NT2/D1 (cell line): Measurements from ENCODE around the gene GNPDA1.

Experiments
- SUZ12 ChIP-seq: IDR thresholded peaks from 2 replicates; pipeline ENCODE4 v1.6.1; 2011; ENCODE audit not compliant: insufficient read length, insufficient read depth; ENCODE audit errors: extremely low read depth
- YY1 ChIP-seq: IDR thresholded peaks from 2 replicates; pipeline ENCODE4 v1.6.1; 2011; ENCODE audit not compliant: insufficient read length, insufficient read depth
- ZNF274 ChIP-seq: IDR thresholded peaks from 2 replicates; pipeline ENCODE4 v1.6.1; 2011; ENCODE audit warnings: mild to moderate bottlenecking, low read depth, low read length

GRCh38 chr5:141952020-141952419 is 60.8 kb downstream of the GNPDA1 start:
- no peak for TF ChIP-seq SUZ12
- TF ChIP-seq ZNF274: no peak
- TF ChIP-seq YY1: no peak
